GM13977 (cell line): ENCODE measurements around the gene ABLIM2.

Experiments
- DNase-seq: peaks from one replicate; pipeline ENCODE4 v3.0.0; 2012; ENCODE audit warnings: low spot score
- CTCF ChIP-seq: IDR thresholded peaks from 2 replicates; pipeline ENCODE4 v1.5.1; 2012; ENCODE audit warnings: mild to moderate bottlenecking, control low read depth; ENCODE audit not compliant: insufficient read depth; ENCODE audit errors: extremely low read depth, missing control alignments
- in situ Hi-C: fragments of 300-500 bp; cut with MboI; formaldehyde crosslinking; loops from one replicate; pipeline ENCODE4 v1.12.0; 2022; ENCODE audit warnings: low sequenced_read_pairs, low pct_unique_long_range_greater_than_20kb, mixed read lengths, inconsistent platforms; ENCODE audit not compliant: unreplicated experiment

ABLIM2 gene

GRCh38 chr4:8041868-8042267 is 116.7 kb downstream of the ABLIM2 start:
- DNase-seq = no peak
- in situ Hi-C loops = no loop called here
- TF ChIP-seq CTCF = no peak

GRCh38 chr4:8041172-8041571 is 117.4 kb downstream of the ABLIM2 start:
- no peak for TF ChIP-seq CTCF
- no peak for DNase-seq
- in situ Hi-C loops = no loop called here

DNA sequence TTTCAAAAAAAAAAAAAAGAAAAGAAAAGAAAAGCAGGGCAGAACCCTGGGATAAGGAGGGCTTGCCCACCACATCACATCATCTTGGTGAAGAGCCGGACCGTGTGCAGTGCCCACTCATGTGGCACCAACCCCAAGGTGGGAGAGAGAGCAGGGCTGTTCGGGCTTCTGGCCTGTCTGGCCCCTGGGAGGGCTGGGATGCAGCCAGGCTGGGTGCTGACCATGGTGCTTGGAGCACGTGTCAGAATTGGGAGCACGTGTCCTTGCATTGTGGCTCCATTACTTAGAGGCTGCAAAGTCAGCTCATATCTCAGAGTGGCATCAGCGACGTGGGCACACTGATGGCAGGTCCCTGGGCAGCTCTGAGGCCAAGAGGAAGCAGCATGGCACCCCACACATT is 118.0 kb downstream of the ABLIM2 start:
- in situ Hi-C loops = no loop called here
- no peak for TF ChIP-seq CTCF
- no peak for DNase-seq

DNA sequence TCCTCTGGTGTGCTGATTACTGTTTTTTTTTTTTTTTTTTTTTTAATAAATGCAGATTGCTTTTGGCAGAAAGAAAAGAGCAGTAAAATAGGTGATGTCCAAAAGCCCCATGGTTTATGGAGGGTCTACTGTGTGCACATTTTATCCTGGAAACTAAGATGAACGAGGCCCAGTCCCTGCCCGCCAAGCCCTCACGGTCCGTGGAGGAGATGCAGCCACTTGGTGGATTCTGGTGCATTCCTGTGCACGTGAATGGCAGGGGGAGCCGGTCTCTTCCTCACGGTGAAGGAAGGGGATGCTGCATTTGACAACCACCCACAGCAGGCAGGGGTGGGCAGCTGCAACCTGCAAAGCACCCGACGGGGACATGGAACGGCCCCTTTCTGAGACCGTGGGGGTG is 118.8 kb downstream of the ABLIM2 start:
- no peak for TF ChIP-seq CTCF
- no peak for DNase-seq
- in situ Hi-C loops = no loop called here

- TF ChIP-seq CTCF = no peak
- in situ Hi-C loops = no loop called here
- no peak for DNase-seq
These were observed 119.3 kb downstream of the ABLIM2 start for GRCh38 chr4:8039290-8039689.

DNA sequence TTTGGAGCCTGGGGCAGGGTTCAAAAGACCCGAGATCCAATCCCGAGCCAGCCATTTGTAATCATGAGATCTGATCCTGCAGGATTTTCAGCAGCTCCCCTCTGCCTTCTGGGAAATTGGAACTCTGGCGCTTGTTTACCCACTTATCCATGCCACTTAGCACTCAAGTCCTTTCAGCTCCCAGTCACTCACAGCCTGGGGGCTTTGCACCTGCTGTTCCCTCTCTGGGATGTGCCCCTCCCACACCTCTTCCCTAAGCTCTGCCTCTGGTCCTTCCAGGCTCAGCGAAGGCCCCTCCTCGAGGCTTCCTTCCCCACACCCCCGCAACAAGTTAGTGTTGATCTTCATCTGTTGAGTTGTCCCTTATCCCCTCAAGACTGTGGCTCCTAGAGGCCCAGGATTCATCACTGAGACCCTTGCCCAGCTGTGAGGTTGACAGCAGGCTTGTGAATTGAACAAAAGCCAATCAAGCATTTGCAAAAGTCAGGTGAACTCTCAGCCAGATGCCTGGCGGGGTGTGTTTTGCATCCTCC is 119.8 kb downstream of the ABLIM2 start:
- TF ChIP-seq CTCF = no peak
- no peak for DNase-seq
- in situ Hi-C loops = no loop called here

GRCh38 chr4:8038083-8038482 is 120.5 kb downstream of the ABLIM2 start:
- DNase-seq = no peak
- TF ChIP-seq CTCF = no peak
- in situ Hi-C loops = no loop called here
